Erythroblast (primary cell): ENCODE measurements around the gene DPEP2.

Experiments
- GATA1 ChIP-seq: IDR thresholded peaks from 2 replicates; pipeline ENCODE4 v1.6.1; 2011; ENCODE audit warnings: low read depth, mild to moderate bottlenecking, control low read depth, low read length, moderate library complexity
- POLR2A ChIP-seq: IDR thresholded peaks from 2 replicates; pipeline ENCODE4 v1.6.1; 2011; ENCODE audit warnings: mild to moderate bottlenecking, low read length

GRCh38 chr16:68037841-68038597 lies 38.7 kb upstream of the DPEP2 start:
- TF ChIP-seq POLR2A (no peak), GATA1 (no peak)
